H9 (cell line): ENCODE results near the gene SULT1A2. TPM values are rescaled to one million over a fixed set of nuclear protein-coding genes. Genes with fewer than 3 reads are reported as not detected.

Experiments
- DNase-seq: peaks from one replicate; pipeline ENCODE4 v3.0.0-alpha.2; 2017
- H2AFZ ChIP-seq: one replicate; pipeline ENCODE4 v1.6.1; 2013; ENCODE audit warnings: mild to moderate bottlenecking, low read length, control low read depth, moderate library complexity
- H2AK5ac ChIP-seq: 2 replicates; pipeline ENCODE4 v1.6.1; 2013; ENCODE audit warnings: low read length, control low read depth, mixed read lengths; ENCODE audit not compliant: insufficient read length
- H2BK120ac ChIP-seq: one replicate; pipeline ENCODE4 v1.6.1; 2013; ENCODE audit warnings: low read depth, mild to moderate bottlenecking, low read length, control low read depth, inconsistent platforms; ENCODE audit not compliant: poor library complexity, severe bottlenecking
- H2BK12ac ChIP-seq: 2 replicates; pipeline ENCODE4 v1.6.1; 2013; ENCODE audit warnings: low read length, control low read depth, mixed read lengths, low read depth; ENCODE audit not compliant: insufficient read length
- H2BK15ac ChIP-seq: 2 replicates; pipeline ENCODE4 v1.6.1; 2013; ENCODE audit warnings: low read depth, low read length, control low read depth
- H2BK20ac ChIP-seq: one replicate; pipeline ENCODE4 v1.6.1; 2013; ENCODE audit warnings: low read depth, mild to moderate bottlenecking, low read length, control low read depth, inconsistent platforms; ENCODE audit not compliant: poor library complexity, severe bottlenecking
- H2BK5ac ChIP-seq: 2 replicates; pipeline ENCODE4 v1.6.1; 2013; ENCODE audit warnings: low read length, control low read depth, mixed read lengths; ENCODE audit not compliant: insufficient read length
- H3K14ac ChIP-seq: 2 replicates; pipeline ENCODE4 v1.6.1; 2013; ENCODE audit warnings: low read length, control low read depth; ENCODE audit not compliant: insufficient read depth
- H3K18ac ChIP-seq: 2 replicates; pipeline ENCODE4 v1.6.1; 2013; ENCODE audit warnings: low read depth, mild to moderate bottlenecking, mixed read lengths, low read length, control low read depth; ENCODE audit not compliant: insufficient read length
- H3K23ac ChIP-seq: 2 replicates; pipeline ENCODE4 v1.6.1; 2013; ENCODE audit warnings: low read length, control low read depth, mixed read lengths, low read depth; ENCODE audit not compliant: insufficient read length
- H3K23me2 ChIP-seq: 2 replicates; pipeline ENCODE4 v1.6.1; 2013; ENCODE audit warnings: low read depth, mild to moderate bottlenecking, mixed read lengths, low read length, control low read depth; ENCODE audit not compliant: insufficient read length, poor library complexity, severe bottlenecking
- H3K27ac ChIP-seq: 2 replicates; pipeline ENCODE4 v1.5.1; 2013; ENCODE audit warnings: low read length, control low read depth, mixed read lengths, low read depth; ENCODE audit not compliant: insufficient read length
- H3K27me3 ChIP-seq: 2 replicates; pipeline ENCODE4 v1.6.1; 2013; ENCODE audit warnings: low read length, control low read depth, inconsistent platforms; ENCODE audit not compliant: insufficient read depth
- H3K4ac ChIP-seq: 2 replicates; pipeline ENCODE4 v1.6.1; 2013; ENCODE audit warnings: low read depth, mild to moderate bottlenecking, control low read depth, inconsistent platforms, low read length, moderate library complexity
- H3K4me1 ChIP-seq: 2 replicates; pipeline ENCODE4 v1.6.1; 2013; ENCODE audit warnings: low read length, control low read depth, inconsistent platforms; ENCODE audit not compliant: insufficient read depth
- H3K4me2 ChIP-seq: 2 replicates; pipeline ENCODE4 v1.6.1; 2013; ENCODE audit warnings: low read length, control low read depth, mixed read lengths; ENCODE audit not compliant: insufficient read length, insufficient read depth
- H3K56ac ChIP-seq: 2 replicates; pipeline ENCODE4 v1.6.1; 2013; ENCODE audit warnings: low read depth, mild to moderate bottlenecking, mixed read lengths, low read length, control low read depth; ENCODE audit not compliant: insufficient read length
- H3K79me1 ChIP-seq: 2 replicates; pipeline ENCODE4 v1.6.1; 2013; ENCODE audit warnings: low read depth, mild to moderate bottlenecking, moderate library complexity, low read length, control low read depth, inconsistent platforms; ENCODE audit not compliant: insufficient read depth, poor library complexity, severe bottlenecking
- H3K79me2 ChIP-seq: 2 replicates; pipeline ENCODE4 v1.6.1; 2013; ENCODE audit warnings: low read length, control low read depth, inconsistent platforms; ENCODE audit not compliant: insufficient read depth
- H3K9ac ChIP-seq: 2 replicates; pipeline ENCODE4 v1.6.1; 2013; ENCODE audit warnings: low read length, control low read depth, mixed read lengths; ENCODE audit not compliant: insufficient read length; ENCODE audit errors: extremely low read depth
- H3K9me3 ChIP-seq: one replicate; pipeline ENCODE4 v1.6.1; 2013; ENCODE audit warnings: low read depth, low read length, inconsistent platforms; ENCODE audit not compliant: control insufficient read depth
- H3T11ph ChIP-seq: one replicate; pipeline ENCODE4 v1.6.1; 2013; ENCODE audit warnings: mild to moderate bottlenecking, low read length, control low read depth, inconsistent platforms
- H4K20me1 ChIP-seq: one replicate; pipeline ENCODE4 v1.6.1; 2013; ENCODE audit not compliant: control insufficient read depth, insufficient read length, insufficient read depth
- H4K5ac ChIP-seq: 2 replicates; pipeline ENCODE4 v1.6.1; 2013; ENCODE audit warnings: low read depth, mild to moderate bottlenecking, mixed read lengths, low read length, control low read depth; ENCODE audit not compliant: insufficient read length
- H4K8ac ChIP-seq: replicated peaks from 2 replicates; pipeline ENCODE4 v1.6.1; 2013; ENCODE audit warnings: low read length, control low read depth, mixed read lengths, low read depth; ENCODE audit not compliant: insufficient read length
- H4K91ac ChIP-seq: 2 replicates; pipeline ENCODE4 v1.6.1; 2013; ENCODE audit warnings: low read depth, mild to moderate bottlenecking, moderate library complexity, mixed read lengths, low read length, control low read depth; ENCODE audit not compliant: insufficient read length
- H3K27ac Mint-ChIP-seq, 3 experiments: 2 replicates in 2 of 3; 3 replicates in 1 of 3; pipeline ENCODE4 v1.8.0; 2020 to 2021; ENCODE audit warnings: mixed read lengths in 3 of 3, mild to moderate bottlenecking in 1 of 3, moderate library complexity in 1 of 3
- H3K27me3 Mint-ChIP-seq: 2 replicates; pipeline ENCODE4 v1.8.0; 2021; ENCODE audit warnings: low read depth, mild to moderate bottlenecking, moderate library complexity, mixed read lengths
- H3K36me3 Mint-ChIP-seq, 3 experiments: 2 replicates in 2 of 3; 3 replicates in 1 of 3; pipeline ENCODE4 v1.8.0; 2020 to 2021; ENCODE audit warnings: low read depth in 3 of 3, mixed read lengths in 3 of 3; ENCODE audit not compliant: insufficient read depth in 1 of 3
- H3K4me1 Mint-ChIP-seq, 2 experiments: 2 replicates each; pipeline ENCODE4 v1.8.0; 2020; ENCODE audit warnings: mixed read lengths in 2 of 2
- H3K4me3 Mint-ChIP-seq, 2 experiments: 2 replicates in 1 of 2; 3 replicates in 1 of 2; pipeline ENCODE4 v1.8.0; 2020 to 2021; ENCODE audit warnings: mild to moderate bottlenecking in 2 of 2, mixed read lengths in 2 of 2, moderate library complexity in 1 of 2
- H3K9me3 Mint-ChIP-seq, 2 experiments: 2 replicates in 1 of 2; 3 replicates in 1 of 2; pipeline ENCODE4 v1.8.0; 2020; ENCODE audit warnings: mild to moderate bottlenecking in 2 of 2, mixed read lengths in 2 of 2, moderate library complexity in 1 of 2
- WGBS: extraction: QIAGEN DNeasy Blood & Tissue Kit; methylation state at CpG from one replicate; pipeline ENCODE4 v1.1.7; 2013; ENCODE audit warnings: missing lambda C conversion rate, low lambda C conversion rate, mixed read lengths; ENCODE audit not compliant: insufficient read length; ENCODE audit errors: extremely low coverage; 5-methylcytosine and 5-hydroxymethylcytosine counted together
- total RNA-seq: library from RNA; stranded (reverse); gene quantifications from 2 replicates; pipeline ENCODE4 v1.2.1, GENCODE V29; 2021
- TF ChIP-seq, protein P1 (sequence below): fragments of 200-600 bp; sonication (generic); conservative IDR thresholded peaks from 3 replicates; pipeline ENCODE4 v1.8.0; 2021; ENCODE audit warnings: antibody characterized with exemption, mild to moderate bottlenecking

The SULT1A2 gene
- total RNA-seq, 1 experiment from 2014 or later, result 0.66 TPM

DNA sequence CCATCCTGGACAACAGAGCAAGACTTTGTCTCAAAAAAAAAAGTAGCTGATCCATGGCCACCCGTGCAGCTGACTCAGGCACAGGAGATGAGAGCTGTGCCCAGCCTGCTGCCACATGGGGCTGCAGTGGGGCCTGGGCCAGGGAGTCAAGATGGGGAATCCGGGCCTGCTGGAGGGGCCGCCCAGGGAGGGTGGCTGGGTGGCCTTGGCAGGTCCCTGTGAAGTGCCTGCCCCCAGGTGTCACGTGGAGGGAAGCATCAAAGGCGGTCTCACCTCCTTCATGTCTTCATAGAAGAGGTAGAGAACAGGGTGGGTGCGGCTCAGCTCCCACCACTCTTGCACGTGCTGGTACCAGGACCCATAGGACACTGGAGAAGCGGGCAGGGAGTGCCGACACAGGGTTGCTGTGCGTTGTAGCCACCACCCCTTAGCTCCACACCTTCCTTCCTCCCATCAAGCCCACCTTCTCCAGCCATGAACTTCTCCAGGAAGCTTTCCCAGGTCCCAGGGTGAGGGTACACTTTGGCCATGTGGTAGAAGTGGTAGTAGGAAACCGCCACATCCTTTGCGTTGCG, 3.8 kb downstream of the SULT1A2 start:
- H3K4me1 Mint-ChIP-seq, result peaks cover 19 to 23% of the 10 kb centered on the region in 2 experiments
- TF ChIP-seq, protein P1, sequence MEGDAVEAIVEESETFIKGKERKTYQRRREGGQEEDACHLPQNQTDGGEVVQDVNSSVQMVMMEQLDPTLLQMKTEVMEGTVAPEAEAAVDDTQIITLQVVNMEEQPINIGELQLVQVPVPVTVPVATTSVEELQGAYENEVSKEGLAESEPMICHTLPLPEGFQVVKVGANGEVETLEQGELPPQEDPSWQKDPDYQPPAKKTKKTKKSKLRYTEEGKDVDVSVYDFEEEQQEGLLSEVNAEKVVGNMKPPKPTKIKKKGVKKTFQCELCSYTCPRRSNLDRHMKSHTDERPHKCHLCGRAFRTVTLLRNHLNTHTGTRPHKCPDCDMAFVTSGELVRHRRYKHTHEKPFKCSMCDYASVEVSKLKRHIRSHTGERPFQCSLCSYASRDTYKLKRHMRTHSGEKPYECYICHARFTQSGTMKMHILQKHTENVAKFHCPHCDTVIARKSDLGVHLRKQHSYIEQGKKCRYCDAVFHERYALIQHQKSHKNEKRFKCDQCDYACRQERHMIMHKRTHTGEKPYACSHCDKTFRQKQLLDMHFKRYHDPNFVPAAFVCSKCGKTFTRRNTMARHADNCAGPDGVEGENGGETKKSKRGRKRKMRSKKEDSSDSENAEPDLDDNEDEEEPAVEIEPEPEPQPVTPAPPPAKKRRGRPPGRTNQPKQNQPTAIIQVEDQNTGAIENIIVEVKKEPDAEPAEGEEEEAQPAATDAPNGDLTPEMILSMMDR, result no peak
- no peak overlapping the region for H4K5ac ChIP-seq

More for the DNA sequence above, 3.8 kb downstream of the SULT1A2 start:
- Mint-ChIP-seq H3K27me3 (no peaks in the 10 kb centered on the region), H3K9me3 (no peaks in the 10 kb centered on the region), H3K4me3 (no peak overlapping the region), H3K27ac (no peak overlapping the region; a peak in 1 of 7 replicates), H3K36me3 (peaks cover 13 to 37% (median 23%) of the 10 kb centered on the region in 3 experiments)
- no peaks in the 10 kb centered on the region for H3K79me1 ChIP-seq
- no peak overlapping the region for H2BK20ac ChIP-seq
- H3K4me2 ChIP-seq, result no peak overlapping the region
- H4K8ac ChIP-seq, result no peak overlapping the region
- H3K4ac ChIP-seq, result no peak overlapping the region
- no peak overlapping the region for H2BK5ac ChIP-seq
- no peak overlapping the region for H2BK120ac ChIP-seq
- WGBS, result no CpG with 5 or more reads among the region's 13 CpGs
- H3K56ac ChIP-seq, result no peak overlapping the region
- no peak overlapping the region for H2AFZ ChIP-seq
- H3K23me2 ChIP-seq, result no peaks in the 10 kb centered on the region
- no peaks in the 10 kb centered on the region for H3K27me3 ChIP-seq
- no peak overlapping the region for H3K23ac ChIP-seq
- no peaks in the 10 kb centered on the region for H4K20me1 ChIP-seq
- no peak overlapping the region for H3K9ac ChIP-seq
- H3K18ac ChIP-seq, result no peak overlapping the region
- no peaks in the 10 kb centered on the region; the same call in 1 of the 2 replicates for H3K4me1 ChIP-seq
- no peak overlapping the region for H2AK5ac ChIP-seq
- no peak overlapping the region for H3K14ac ChIP-seq
- DNase-seq, result no peak
- H4K91ac ChIP-seq, result no peak overlapping the region
- no peak overlapping the region for H2BK15ac ChIP-seq
- H3K9me3 ChIP-seq, result no peaks in the 10 kb centered on the region
- no peaks in the 10 kb centered on the region for H3K79me2 ChIP-seq
- H2BK12ac ChIP-seq, result no peak overlapping the region
- H3K27ac ChIP-seq, result no peak overlapping the region
- no peak overlapping the region for H3T11ph ChIP-seq
